AG04449 (cell line): ENCODE data around the gene TMEM178B.

Experiments
- CTCF ChIA-PET: fragments of 350-600 bp; formaldehyde crosslinking; extraction: SDS; loops from one replicate; lab custom pipeline; 2021; ENCODE audit warnings: antibody characterized with exemption; lab: Yijun Ruan, JAX
- POLR2A ChIA-PET: fragments of 400-600, 350-600 bp; formaldehyde crosslinking; extraction: SDS; loops from one replicate; lab custom pipeline; 2020; ENCODE audit warnings: antibody characterized with exemption, inconsistent platforms; lab: Yijun Ruan, JAX
- DNase-seq: peaks from one replicate; pipeline ENCODE4 v3.0.0-alpha.2; 2010; ENCODE audit warnings: low read depth, low spot score
- H3K4me3 ChIP-seq: 2 replicates; pipeline ENCODE4 v1.5.1; 2011; ENCODE audit warnings: low read depth, mild to moderate bottlenecking, control low read depth, low read length
- TF ChIP-seq, protein P1 (sequence below): IDR thresholded peaks from one replicate; pipeline ENCODE4 v1.5.1; 2011; ENCODE audit warnings: mild to moderate bottlenecking, moderate library complexity, low read length, control low read depth, inconsistent platforms; ENCODE audit not compliant: insufficient read depth; ENCODE audit errors: missing control alignments

TMEM178B gene

GRCh38 chr7:141409801-141410329 is 336.0 kb downstream of the TMEM178B start:
- no peak for DNase-seq
- CTCF ChIA-PET: no interaction called here
- POLR2A ChIA-PET: no interaction called here
- TF ChIP-seq, protein P1, sequence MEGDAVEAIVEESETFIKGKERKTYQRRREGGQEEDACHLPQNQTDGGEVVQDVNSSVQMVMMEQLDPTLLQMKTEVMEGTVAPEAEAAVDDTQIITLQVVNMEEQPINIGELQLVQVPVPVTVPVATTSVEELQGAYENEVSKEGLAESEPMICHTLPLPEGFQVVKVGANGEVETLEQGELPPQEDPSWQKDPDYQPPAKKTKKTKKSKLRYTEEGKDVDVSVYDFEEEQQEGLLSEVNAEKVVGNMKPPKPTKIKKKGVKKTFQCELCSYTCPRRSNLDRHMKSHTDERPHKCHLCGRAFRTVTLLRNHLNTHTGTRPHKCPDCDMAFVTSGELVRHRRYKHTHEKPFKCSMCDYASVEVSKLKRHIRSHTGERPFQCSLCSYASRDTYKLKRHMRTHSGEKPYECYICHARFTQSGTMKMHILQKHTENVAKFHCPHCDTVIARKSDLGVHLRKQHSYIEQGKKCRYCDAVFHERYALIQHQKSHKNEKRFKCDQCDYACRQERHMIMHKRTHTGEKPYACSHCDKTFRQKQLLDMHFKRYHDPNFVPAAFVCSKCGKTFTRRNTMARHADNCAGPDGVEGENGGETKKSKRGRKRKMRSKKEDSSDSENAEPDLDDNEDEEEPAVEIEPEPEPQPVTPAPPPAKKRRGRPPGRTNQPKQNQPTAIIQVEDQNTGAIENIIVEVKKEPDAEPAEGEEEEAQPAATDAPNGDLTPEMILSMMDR: no peak
- no peak overlapping the region for H3K4me3 ChIP-seq

DNA sequence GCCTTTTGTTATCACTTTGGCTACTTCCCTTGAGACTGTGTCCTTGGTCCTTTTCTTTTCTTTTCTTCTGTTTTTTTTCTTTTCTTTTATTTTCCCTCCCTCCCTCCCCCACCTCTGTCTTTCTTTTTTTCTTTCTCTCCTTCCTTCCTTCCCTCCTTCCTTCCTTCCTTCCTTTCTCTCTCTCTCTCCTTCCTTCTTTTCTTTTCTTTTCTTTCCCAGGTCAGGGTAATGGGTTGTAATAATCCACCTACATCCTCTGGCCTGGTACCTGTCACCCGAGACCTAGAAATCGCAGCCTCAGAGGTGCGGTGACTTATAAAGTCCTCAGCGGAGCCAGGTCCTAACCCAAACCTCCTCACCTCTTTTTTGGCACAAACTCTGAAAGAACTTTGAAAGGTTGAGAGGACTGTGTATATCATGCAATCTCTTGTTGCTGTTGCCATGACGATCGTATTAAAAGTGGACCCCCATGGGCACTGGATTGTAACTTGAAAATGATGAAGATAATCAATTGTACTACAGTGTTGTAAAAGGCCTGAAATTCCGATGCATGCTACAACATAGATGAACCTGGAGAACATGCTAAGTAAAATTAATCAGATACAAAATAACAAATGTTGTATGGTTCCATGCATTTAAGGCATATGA is 336.6 kb downstream of the TMEM178B start:
- DNase-seq: no peak
- CTCF ChIA-PET: no interaction called here
- POLR2A ChIA-PET: no interaction called here
- TF ChIP-seq, protein P1: no peak
- no peak overlapping the region for H3K4me3 ChIP-seq

DNA sequence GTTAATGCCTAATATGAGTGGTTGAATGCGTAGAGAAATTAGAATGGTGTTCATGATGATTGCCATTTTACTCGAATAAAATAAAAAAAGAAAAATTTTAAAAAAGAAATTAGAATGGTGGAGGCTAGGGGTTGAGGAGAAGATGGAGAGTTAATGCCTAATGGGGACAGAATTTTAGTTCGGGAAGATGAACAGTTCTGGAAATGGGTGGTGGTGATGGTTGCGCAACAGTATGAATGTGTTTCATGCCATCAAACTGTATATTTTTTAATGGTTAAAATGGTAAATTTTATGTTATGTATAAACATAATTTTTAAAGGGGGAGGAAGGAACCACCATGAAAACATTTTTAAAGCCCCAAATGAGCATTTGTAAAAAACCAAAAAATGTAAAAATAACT is 337.3 kb downstream of the TMEM178B start:
- TF ChIP-seq, protein P1: no peak
- ChIA-PET CTCF (no interaction called here), POLR2A (no interaction called here)
- no peak overlapping the region for H3K4me3 ChIP-seq
- no peak for DNase-seq

DNA sequence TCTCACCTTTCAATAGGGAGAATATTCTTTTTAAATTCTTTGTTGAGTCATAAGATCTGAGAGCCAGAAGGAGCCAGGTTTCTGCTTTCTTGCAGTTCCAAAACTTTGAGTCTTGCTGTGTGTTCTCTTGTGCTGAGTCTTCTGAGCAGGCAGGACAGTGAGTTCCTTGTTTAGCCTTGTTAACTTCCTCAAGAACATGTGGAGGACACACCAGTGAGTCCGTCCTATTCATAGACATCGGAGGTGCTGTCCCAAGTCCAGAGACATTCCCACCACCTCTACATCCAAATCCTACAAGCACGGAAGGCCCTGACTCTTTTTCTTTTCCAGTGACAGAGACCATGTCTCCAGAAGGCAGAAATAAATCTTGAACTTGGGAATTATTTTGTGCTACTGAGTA is 342.1 kb downstream of the TMEM178B start:
- DNase-seq: no peak
- ChIA-PET CTCF (no interaction called here), POLR2A (no interaction called here)
- H3K4me3 ChIP-seq: no peak overlapping the region
- TF ChIP-seq, protein P1: no peak

GRCh38 chr7:141416650-141417270 is 342.9 kb downstream of the TMEM178B start:
- TF ChIP-seq, protein P1: no peak
- H3K4me3 ChIP-seq: no peak overlapping the region
- POLR2A ChIA-PET: no interaction called here
- DNase-seq: no peak
- CTCF ChIA-PET: no interaction called here

GRCh38 chr7:141417506-141417905 is 343.6 kb downstream of the TMEM178B start:
- TF ChIP-seq, protein P1: no peak
- H3K4me3 ChIP-seq: no peak overlapping the region
- POLR2A ChIA-PET: no interaction called here
- CTCF ChIA-PET: no interaction called here
- no peak for DNase-seq
